ENCODE measurements around the gene TIMP4.
A peak's percentile ranks its signal among the peaks of the same experiment; 100 is the strongest.

The TIMP4 gene

GRCh38 chr3:12158387-12159226 is at the start of gene TIMP4:
TIMP4 (minus strand) TSS chr3:12158912; CDS start chr3:12158840, 72 bp downstream.
- peak; percentile 78 for DNase-seq (ENCODE audit: low spot score)

- no peak for DNase-seq (ENCODE audit: low spot score)
These were observed 46.5 kb upstream of the TIMP4 start for GRCh38 chr3:12205171-12205570.

DNA sequence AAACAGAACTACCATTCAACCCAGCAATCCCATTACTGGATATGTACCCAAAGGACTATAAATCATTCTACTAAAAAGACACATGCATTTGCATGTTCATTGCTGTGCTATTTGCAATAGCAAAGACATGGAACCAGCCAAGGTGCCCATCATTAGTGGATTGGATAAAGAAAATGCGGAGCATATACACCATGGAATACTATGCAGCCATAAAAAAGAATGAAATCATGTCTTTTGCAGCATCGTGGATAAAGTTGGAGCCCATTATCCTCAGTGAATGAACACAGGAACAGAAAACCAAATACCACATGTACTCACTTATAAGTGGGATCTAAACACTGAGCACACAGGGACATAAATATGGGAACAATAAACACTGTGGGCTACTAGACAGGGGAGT is 43.1 kb upstream of the TIMP4 start:
- no peak for DNase-seq (ENCODE audit: low spot score)

GRCh38 chr3:12198301-12198700 is 39.6 kb upstream of the TIMP4 start:
- no peak for DNase-seq (ENCODE audit: low spot score)

- no peak for DNase-seq (ENCODE audit: low spot score)
These were observed 38.8 kb upstream of the TIMP4 start for GRCh38 chr3:12197475-12197874.

DNA sequence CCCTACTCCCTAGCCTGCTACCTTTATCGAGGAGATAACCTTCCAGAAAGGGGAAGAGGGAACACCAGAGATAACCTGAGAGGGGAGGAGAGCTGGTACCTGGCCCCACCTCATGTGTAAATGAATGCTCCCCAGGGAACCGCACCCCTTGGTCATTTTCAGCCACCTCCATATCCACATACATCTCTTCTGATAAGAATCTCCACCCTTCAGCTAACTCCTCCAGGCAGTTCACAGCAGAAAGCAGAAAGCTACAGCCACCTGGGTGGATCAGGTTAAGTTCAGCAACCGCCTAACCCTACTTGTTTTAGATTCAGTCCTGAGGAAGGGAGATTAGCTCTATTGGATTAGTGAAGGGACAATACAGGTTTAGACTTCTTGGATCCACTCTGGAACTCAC is 38.0 kb upstream of the TIMP4 start:
- no peak for DNase-seq (ENCODE audit: low spot score)

- DNase-seq (ENCODE audit: low spot score): no peak
These were observed 36.5 kb upstream of the TIMP4 start for GRCh38 chr3:12195231-12195630.

GRCh38 chr3:12194669-12195161 is 36.0 kb upstream of the TIMP4 start:
- DNase-seq (ENCODE audit: low spot score): peak; percentile 88

DNA sequence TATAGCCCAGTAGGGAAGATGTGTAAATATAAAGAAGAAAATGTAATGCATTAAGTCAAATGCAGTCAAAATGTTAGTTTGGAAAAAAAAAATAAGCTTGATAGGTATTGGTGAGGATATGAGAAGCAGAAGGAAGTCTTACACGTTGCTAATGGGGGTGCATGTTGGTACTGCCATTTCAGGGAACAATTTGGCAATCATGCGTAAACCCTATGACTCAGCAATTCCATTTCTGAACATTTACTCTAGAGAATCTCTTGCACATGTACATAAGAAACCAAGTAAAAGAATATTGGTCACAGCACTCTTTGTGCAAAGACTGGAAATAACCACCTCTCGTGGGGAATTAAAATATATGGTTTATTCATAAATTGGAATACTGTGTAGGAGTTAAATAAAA is 35.5 kb upstream of the TIMP4 start:
- DNase-seq (ENCODE audit: low spot score): no peak

DNA sequence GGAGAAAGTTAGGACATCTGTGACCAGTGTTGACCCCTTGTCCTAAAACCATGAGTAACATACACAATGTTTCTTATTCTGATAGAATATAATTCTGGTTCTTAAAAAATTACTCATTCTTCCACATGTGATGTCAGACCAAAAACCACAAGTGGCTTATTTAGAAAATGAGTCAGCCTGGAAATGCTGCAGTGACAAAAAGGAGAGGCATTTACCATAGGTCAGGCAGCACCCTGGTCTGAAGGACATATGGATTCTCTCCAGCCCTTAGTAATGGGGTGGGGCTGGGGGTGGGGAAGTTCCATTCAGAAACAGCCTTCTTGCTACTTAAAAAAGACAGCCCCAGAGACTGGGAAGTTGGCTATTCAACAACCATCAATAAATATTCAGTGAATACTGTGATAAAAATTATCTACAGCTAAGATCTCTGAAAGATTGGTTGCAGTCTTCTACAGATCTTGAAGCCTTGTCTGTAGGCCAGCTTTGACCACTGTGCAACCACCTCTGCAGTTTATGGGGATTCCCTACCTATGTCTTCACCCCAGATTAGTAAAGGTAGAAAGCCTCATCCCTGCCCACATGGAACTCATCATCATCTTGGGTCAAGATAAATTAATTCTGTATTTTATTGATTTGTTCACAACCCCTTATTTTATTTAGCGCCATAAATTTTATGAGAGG is 34.9 kb upstream of the TIMP4 start:
- DNase-seq (ENCODE audit: low spot score): no peak

DNA sequence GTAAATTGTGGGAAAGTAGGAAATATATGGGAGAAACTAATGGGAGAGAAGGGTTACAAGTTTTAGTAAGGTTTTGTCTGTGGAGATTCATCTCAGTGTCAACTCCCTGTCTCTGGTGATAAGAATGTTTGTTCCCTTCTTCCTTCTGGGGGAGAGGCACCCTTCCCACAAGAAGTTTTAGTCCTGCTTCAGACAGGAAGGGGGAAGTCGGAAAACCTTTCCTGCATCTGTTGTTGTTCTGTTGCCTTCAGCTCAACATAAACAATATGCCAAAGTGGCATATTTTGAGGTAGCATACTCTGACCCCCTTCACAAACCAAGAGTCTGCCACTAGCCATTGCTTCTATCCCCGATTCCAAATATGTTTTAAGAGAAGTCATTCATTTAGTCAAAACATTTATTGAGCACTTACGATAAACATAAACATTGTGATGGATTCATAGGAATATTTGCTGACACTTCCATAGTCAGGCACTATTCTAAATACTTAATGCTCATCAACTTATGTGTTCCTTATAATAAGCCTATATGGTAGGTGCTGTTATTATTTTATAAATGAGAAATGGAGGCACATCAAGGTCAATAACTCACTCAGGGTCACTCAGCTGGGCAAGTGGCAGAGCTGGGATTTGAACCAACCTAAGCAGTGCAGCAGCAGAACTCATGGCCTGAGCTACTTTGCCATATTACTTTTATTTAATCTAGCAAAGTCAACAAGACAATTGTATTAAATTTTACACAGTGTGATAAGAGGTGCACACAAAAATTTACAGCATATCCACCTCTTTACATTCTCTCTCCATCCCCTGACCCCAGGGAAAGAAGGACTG is 34.2 kb upstream of the TIMP4 start:
- no peak for DNase-seq (ENCODE audit: low spot score)

DNA sequence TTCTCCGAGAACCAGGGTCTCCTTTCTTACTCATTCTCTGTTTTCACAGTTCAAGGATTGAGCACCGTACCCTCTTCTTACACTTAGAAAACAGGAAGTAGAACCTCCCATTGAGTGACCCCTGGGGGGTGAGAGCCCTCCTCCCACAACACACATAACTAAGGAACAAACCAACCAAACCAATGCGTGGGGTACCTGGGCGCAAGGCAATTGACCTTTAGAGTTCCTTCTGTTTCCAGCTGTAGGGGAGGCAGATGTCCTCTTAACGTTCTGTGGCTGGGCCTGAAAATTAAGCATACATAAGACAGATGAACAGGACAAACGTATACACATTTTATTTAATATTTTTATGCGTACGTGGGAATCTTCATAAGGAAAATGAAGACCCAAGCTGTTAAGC is 33.5 kb upstream of the TIMP4 start:
- no peak for DNase-seq (ENCODE audit: low spot score)

DNA sequence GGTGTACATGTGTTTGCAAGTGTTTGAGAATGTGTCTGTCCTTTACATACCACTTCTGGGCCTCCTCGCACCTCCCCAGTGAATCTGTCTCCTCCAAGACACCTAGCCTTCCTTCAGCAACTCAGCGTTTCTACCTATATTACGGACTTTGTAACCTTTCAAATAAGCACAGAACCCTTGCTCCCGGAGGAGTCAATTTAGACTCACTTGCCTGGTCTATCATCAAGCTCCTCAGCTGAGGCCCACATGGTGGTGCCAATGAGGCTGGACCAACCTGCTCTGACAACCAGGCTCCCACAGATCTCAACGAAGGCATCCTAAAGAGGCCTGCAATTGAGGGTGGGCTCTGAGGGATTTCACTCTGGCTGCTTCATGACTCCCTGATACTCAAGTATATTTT is 32.8 kb upstream of the TIMP4 start:
- no peak for DNase-seq (ENCODE audit: low spot score)

DNA sequence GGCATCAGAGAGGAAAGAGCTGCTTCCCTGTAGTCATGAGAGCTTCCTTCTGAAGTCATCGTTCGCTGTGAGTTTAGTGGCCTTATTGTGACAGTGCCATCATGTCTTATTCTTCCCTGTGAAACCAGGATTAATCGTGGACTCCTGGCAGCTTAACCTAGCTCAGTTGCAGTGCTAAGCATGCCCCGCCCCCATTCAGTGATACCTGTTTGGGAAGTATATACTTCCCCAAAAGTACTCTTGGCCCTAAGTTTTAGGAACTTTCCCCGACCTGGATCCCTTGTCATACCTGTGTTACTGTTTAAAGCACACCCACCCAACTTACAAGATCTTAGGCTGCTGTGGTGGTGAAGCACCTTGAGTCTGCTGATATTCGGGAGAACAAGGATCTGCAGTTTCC is 32.1 kb upstream of the TIMP4 start:
- no peak for DNase-seq (ENCODE audit: low spot score)

DNA sequence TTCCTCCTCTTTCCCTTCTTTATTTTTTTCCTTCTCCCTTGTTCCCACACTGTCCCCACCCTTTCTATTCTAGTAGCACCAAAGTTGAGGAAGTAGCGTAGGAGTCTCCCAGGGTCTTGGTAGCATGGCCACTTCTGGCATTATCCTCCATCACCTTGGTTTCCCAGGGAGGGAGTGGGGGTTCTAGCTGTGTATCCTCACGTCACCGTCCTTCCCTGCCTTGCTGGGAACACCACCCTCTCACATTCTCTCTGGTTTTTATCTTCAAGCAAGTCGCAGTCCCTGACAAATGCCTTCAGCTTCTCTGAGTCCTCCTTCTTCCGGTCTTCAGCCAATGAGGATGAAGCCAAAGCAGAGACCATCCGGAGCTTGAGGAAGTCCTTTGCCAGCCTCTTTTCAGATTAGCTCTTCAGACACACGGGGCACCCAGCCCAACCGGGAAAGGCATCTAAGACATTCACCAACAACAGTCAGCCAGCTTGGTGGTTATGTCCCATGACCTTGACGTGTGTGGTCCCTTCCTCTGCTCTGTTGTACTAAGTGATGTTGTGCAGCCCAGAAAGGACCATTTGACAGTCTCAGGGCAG is 31.6 kb upstream of the TIMP4 start:
- DNase-seq (ENCODE audit: low spot score): no peak

DNA sequence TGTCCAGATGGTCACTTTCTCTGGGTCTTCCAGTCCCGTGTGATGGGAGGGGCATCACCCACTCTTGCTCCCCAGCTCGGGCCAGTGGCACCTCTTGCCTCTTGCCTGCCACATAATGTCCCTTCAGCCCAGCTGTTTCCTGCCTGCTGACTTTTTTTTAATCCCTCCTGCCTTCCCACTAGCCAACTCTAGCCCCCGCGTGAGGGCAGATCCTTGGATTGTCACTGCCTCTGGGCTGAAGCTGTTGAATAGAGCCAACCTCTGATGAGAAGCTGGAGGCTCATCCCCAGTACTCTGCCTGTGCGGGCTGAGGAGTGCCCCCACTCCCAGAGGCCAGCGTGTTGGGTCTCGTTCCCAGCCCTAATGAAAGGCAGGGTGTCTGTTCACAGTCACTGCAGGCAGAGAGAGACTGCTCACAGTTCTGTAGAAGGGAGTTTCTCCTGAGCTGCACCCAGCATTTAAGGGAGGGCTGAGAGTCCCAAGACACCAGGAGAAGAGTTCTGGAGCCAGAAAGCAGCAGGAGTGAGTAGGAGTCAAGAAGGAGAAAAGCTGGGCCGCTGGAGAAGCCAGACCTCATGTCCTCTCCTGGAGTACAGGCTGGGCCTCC is 30.1 kb upstream of the TIMP4 start:
- DNase-seq (ENCODE audit: low spot score): no peak

DNA sequence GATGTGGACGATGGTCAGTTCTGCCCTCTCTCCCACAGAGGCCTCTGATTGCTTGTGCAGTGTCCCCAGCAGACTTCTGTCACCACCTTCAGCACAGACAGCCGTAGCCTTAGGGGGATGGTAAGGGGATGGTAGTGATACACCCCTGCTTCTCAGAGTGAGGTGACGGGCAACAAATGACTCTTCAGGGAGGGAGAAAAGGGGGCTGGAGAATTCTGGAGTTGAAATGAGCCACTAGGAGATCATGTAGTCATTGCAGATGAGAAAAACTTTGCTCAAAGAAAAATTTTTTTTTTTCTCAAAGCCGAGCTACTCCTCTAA is 29.6 kb upstream of the TIMP4 start:
- DNase-seq (ENCODE audit: low spot score): no peak

DNA sequence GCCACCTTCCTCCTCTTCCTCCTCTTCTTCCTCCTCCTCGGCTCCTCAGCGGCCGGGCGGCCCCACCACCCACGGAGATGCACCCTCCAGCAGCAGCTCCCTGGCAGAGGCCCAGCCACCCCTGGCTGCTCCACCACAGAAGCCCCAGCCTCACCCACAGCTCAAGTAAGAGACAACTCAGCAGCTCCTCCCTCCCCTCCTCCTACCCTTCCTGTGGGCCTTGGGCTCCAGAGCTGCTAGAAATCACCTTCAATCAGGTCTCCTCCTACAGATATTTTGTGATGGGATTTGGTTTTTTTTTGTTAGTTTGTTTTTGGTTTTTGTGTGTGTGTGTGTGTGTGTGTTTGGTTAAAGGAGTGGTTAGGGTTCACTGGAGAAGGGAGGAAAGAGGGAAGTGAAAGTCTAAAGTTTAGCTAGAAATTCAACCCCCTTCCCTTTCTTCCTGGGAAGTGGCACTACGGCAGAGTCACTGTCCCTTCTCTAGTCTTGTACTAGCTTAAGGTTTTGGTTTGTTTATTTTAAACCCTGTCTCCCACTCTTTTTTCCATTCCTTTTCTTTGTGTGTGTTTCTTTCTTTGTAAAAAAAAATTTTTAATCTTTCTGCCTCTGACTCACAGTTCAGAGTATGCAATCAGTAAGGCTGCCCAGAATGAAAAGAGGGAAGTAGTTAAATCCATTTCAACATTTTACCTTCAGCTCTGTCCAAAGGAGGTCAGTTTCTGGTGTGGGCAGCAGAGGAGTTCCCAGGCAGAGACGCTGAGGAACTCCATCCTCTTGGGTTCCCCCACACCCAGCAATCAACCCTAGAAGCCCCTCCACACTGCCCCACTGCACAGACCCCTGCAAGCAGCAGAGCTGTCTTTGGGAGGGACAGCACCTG is 29.0 kb upstream of the TIMP4 start:
- DNase-seq (ENCODE audit: low spot score): no peak

DNA sequence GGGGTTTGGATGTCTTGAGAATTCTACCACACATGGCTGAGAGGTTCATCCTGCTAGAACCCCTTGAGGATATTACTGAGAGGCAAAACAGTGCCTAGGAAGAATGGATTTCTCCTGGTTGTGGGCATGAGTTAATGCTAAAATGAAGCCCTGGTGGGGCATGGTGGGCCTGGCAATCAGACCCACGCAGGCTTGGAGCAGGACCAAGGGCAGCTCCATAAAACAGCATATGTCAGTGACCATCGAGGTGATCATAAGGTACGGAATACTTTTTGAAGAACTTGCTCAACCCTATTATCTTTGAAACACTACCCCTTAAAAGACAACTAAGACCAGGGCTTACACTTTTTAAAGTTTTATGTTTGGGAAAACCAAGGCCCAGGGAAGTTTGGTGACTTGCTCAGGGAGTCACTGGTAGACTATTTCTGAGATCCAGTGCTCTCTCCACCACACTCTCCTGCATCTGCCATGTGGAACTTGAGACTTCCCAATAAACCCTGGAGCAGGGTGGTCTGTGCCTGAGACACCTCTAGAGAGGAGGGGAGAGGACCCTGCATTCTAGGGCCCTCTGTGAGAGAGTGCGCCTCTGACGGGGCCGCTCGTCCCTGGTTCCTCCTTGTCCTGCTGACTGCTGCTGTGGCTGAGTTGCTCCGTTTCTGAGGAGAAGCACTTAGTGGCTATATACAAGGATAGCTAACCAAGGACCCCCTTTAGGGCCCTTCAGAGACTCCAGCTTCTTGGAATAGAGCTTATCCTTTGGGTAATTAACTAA is 28.0 kb upstream of the TIMP4 start:
- no peak for DNase-seq (ENCODE audit: low spot score)

DNA sequence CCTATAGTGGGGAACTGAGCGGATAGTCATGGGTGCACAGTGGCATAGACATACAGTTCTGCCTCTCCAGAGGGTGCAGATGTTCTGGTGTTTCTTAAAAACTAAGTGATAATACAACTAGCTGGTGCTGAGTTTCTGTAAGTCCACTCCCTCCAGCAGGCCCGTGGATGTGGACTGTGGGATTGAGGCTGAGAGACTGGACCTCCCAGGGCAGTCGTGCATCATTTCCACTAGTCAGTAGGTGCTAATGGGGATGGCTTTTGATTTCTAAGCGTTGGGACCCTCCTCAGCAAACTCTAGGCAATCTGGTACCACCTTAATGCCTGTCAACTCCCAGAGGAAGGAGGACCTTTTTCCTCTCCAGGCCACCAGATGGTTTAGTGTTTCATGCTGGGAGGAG is 27.3 kb upstream of the TIMP4 start:
- no peak for DNase-seq (ENCODE audit: low spot score)
